ENCODE results near the gene TUBAL3. TPM values are rescaled to one million over a fixed set of nuclear protein-coding genes. Genes with fewer than 3 reads are reported as not detected.

The TUBAL3 gene
- total and polyA plus RNA-seq, 4 donors, result 0.06 to 0.12 (median 0.06) TPM; not detected in 1

DNA sequence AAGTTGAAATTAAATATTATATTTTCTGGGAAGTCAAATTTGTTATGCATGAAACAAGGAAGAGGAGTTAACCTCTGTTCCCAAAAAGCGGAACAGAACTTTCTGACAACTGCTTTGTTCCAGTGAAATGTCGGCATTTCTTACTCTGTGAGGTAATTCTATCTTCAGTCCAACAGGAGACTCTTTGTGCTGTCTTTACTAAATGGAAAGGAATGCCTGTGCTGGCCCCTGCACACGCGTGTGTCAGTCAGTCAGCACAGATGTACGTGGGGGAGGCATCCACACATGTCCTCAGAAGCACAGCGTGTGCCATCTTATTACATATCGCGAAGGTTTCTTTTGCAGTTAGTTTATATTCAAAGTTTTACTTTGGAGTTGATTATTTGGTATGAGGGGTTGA is 45.2 kb upstream of the TUBAL3 start:
- WGBS, 2 donors, result 42 to 61% methylated on average over 8 of the region's 8 CpGs
- peak; percentile 55 to 63 (median 58) for DNase-seq
- peak overlapping the region in 1 of 2 donors; percentile 69 for H3K9ac ChIP-seq (ENCODE audit: insufficient read depth in 1 of 2, low read length in 2 of 2)
- peak overlapping the region in 1 of 2 donors; percentile 67 for H3K27ac ChIP-seq (ENCODE audit: low read depth in 1 of 2, low read length in 1 of 2)
- H3K9me3 ChIP-seq (ENCODE audit: control insufficient read depth in 4 of 4, insufficient read depth in 3 of 4, low read length in 3 of 4), result no peaks in the 10 kb centered on the region
- no peaks in the 10 kb centered on the region for H3K27me3 ChIP-seq (ENCODE audit: control insufficient read depth in 3 of 3, insufficient read depth in 3 of 3, low read length in 2 of 3)
- TF ChIP-seq, protein P1, sequence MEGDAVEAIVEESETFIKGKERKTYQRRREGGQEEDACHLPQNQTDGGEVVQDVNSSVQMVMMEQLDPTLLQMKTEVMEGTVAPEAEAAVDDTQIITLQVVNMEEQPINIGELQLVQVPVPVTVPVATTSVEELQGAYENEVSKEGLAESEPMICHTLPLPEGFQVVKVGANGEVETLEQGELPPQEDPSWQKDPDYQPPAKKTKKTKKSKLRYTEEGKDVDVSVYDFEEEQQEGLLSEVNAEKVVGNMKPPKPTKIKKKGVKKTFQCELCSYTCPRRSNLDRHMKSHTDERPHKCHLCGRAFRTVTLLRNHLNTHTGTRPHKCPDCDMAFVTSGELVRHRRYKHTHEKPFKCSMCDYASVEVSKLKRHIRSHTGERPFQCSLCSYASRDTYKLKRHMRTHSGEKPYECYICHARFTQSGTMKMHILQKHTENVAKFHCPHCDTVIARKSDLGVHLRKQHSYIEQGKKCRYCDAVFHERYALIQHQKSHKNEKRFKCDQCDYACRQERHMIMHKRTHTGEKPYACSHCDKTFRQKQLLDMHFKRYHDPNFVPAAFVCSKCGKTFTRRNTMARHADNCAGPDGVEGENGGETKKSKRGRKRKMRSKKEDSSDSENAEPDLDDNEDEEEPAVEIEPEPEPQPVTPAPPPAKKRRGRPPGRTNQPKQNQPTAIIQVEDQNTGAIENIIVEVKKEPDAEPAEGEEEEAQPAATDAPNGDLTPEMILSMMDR (IDR thresholded peaks at IDR 0.05; ENCODE audit: control extremely low read depth, extremely low read depth), result no peak
- no peak for ATAC-seq (ENCODE audit: insufficient read depth, low FRiP score)
- H3K4me3 ChIP-seq, result peak overlapping the region; percentile 27
- H3K36me3 ChIP-seq (ENCODE audit: control insufficient read depth in 4 of 4, insufficient read depth in 4 of 4, low read length in 4 of 4), result peaks cover 6 to 13% (median 9%) of the 10 kb centered on the region in 4 donors
- peaks cover 0 to 10% (median 2%) of the 10 kb centered on the region in 5 donors for H3K4me1 ChIP-seq (ENCODE audit: control insufficient read depth in 5 of 5, insufficient read depth in 5 of 5, low read length in 5 of 5)

DNA sequence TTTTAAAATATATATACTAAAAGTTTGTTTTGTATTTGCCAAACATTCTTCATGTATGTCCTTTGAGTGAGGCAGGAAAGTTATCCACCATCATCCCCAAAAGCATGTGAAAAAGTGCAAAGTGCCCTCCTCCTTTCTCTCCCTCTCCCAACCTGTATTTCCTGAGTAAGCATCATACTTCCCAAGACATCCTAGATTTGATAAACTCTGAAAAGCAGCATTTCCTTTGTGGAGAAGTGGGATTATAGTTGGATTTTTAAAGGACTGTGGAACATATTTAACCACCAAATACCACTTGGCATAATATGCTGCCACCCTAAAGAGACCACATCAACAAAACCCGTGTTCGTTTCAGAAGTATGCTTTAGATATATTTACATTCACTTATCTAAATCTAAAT is 44.6 kb upstream of the TUBAL3 start:
- TF ChIP-seq, protein P1 (IDR thresholded peaks at IDR 0.05; ENCODE audit: control extremely low read depth, extremely low read depth), result no peak
- Histone ChIP-seq H3K4me3 (no peak overlapping the region), H3K4me1 (ENCODE audit: control insufficient read depth in 5 of 5, insufficient read depth in 5 of 5, low read length in 5 of 5) (peaks cover 0 to 13% (median 2%) of the 10 kb centered on the region in 5 donors), H3K9me3 (ENCODE audit: control insufficient read depth in 4 of 4, insufficient read depth in 3 of 4, low read length in 3 of 4) (no peaks in the 10 kb centered on the region), H3K36me3 (ENCODE audit: control insufficient read depth in 4 of 4, insufficient read depth in 4 of 4, low read length in 4 of 4) (peaks cover 5 to 9% (median 6%) of the 10 kb centered on the region in 4 donors), H3K9ac (ENCODE audit: insufficient read depth in 1 of 2, low read length in 2 of 2) (peak overlapping the region; percentile 8 to 56), H3K27ac (ENCODE audit: low read depth in 1 of 2, low read length in 1 of 2) (no peak overlapping the region), H3K27me3 (ENCODE audit: control insufficient read depth in 3 of 3, insufficient read depth in 3 of 3, low read length in 2 of 3) (no peaks in the 10 kb centered on the region)
- ATAC-seq (ENCODE audit: insufficient read depth, low FRiP score) (no peak), DNase-seq (no peak)
- WGBS, 2 donors, result 36 to 44% methylated on average over 2 of the region's 2 CpGs

DNA sequence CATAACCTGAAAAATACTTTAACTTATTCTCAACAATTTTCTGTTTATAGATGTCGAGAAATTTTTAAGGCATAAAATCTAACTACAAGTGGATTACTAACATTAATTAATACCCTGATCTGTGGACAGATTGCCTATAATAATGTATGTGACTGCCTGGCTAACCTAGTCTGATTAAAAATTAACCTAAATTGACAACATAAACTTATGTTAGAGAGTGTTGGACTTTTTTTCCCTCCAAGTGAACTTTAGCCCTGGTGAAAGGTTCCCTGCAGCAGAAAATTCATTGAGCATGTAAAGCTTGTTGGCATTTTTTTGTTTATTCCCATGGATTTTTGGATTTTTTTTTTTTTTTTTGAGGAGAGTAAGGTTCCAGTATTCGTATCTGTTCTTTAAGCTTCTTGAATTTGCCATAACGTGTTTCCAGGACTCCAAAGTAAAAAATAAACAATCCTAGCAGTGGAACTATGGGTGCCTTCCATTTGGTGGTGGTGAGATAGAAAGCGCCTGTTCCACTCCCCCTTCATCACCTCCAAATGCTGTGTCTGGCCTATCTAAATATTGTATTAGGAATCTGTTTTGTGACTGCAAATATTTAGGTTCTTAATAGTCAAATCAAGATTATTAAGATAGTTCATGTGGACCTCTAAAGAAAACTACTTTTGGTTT is 43.8 kb upstream of the TUBAL3 start:
- Histone ChIP-seq H3K9ac (ENCODE audit: insufficient read depth in 1 of 2, low read length in 2 of 2) (peak overlapping the region; percentile 8 to 56), H3K4me3 (no peak overlapping the region), H3K36me3 (ENCODE audit: control insufficient read depth in 4 of 4, insufficient read depth in 4 of 4, low read length in 4 of 4) (peaks cover 0 to 6% (median 3%) of the 10 kb centered on the region in 4 donors), H3K27me3 (ENCODE audit: control insufficient read depth in 3 of 3, insufficient read depth in 3 of 3, low read length in 2 of 3) (no peaks in the 10 kb centered on the region), H3K9me3 (ENCODE audit: control insufficient read depth in 4 of 4, insufficient read depth in 3 of 4, low read length in 3 of 4) (no peaks in the 10 kb centered on the region), H3K4me1 (ENCODE audit: control insufficient read depth in 5 of 5, insufficient read depth in 5 of 5, low read length in 5 of 5) (peaks cover 0 to 14% (median 2%) of the 10 kb centered on the region in 5 donors), H3K27ac (ENCODE audit: low read depth in 1 of 2, low read length in 1 of 2) (no peak overlapping the region)
- no peak for ATAC-seq (ENCODE audit: insufficient read depth, low FRiP score)
- TF ChIP-seq, protein P1 (IDR thresholded peaks at IDR 0.05; ENCODE audit: control extremely low read depth, extremely low read depth), result no peak
- 49 to 76% methylated on average over 4 of the region's 4 CpGs for WGBS, 2 donors
- peak in 1 of 3 donors; percentile 33 for DNase-seq
